K562 (cell line): ENCODE data around the gene ALDH5A1.

ENCODE experiments used
- BRF2 ChIP-seq: IDR thresholded peaks from 3 replicates; pipeline ENCODE4 v1.6.1; 2011; ENCODE audit warnings: borderline replicate concordance, mild to moderate bottlenecking; ENCODE audit not compliant: insufficient read length, insufficient read depth
- EP300 ChIP-seq: IDR thresholded peaks from 2 replicates; pipeline ENCODE4 v1.6.1; 2012; ENCODE audit warnings: low read length, improper control_type of control experiment
- MTA1 ChIP-seq: fragments of 450-650 bp; IDR thresholded peaks from 2 replicates; pipeline ENCODE4 v1.6.1; 2017; ENCODE audit warnings: borderline replicate concordance
- SAFB2 ChIP-seq: fragments of 200-400 bp; formaldehyde crosslinking; IDR thresholded peaks from 2 replicates; pipeline ENCODE4 v1.6.1; 2018; ENCODE audit warnings: borderline replicate concordance, low read length, low read depth, moderate library complexity; ENCODE audit not compliant: severe bottlenecking
- TF ChIP-seq, protein P1 (sequence below): sonication (generic); formaldehyde crosslinking; IDR thresholded peaks from 2 replicates; pipeline ENCODE4 v1.8.0; 2023; ENCODE audit warnings: missing genetic modification reagents, mild to moderate bottlenecking, borderline replicate concordance
- TF ChIP-seq, protein P2 (sequence below): sonication (generic); formaldehyde crosslinking; IDR thresholded peaks from 2 replicates; pipeline ENCODE4 v1.9.0; 2022; ENCODE audit warnings: mild to moderate bottlenecking, missing genetic modification reagents
- TF ChIP-seq, protein P3 (sequence below): sonication (generic); formaldehyde crosslinking; IDR thresholded peaks from 2 replicates; pipeline ENCODE4 v1.8.1; 2023; ENCODE audit warnings: mild to moderate bottlenecking, missing genetic modification reagents

- TF ChIP-seq, protein P1, sequence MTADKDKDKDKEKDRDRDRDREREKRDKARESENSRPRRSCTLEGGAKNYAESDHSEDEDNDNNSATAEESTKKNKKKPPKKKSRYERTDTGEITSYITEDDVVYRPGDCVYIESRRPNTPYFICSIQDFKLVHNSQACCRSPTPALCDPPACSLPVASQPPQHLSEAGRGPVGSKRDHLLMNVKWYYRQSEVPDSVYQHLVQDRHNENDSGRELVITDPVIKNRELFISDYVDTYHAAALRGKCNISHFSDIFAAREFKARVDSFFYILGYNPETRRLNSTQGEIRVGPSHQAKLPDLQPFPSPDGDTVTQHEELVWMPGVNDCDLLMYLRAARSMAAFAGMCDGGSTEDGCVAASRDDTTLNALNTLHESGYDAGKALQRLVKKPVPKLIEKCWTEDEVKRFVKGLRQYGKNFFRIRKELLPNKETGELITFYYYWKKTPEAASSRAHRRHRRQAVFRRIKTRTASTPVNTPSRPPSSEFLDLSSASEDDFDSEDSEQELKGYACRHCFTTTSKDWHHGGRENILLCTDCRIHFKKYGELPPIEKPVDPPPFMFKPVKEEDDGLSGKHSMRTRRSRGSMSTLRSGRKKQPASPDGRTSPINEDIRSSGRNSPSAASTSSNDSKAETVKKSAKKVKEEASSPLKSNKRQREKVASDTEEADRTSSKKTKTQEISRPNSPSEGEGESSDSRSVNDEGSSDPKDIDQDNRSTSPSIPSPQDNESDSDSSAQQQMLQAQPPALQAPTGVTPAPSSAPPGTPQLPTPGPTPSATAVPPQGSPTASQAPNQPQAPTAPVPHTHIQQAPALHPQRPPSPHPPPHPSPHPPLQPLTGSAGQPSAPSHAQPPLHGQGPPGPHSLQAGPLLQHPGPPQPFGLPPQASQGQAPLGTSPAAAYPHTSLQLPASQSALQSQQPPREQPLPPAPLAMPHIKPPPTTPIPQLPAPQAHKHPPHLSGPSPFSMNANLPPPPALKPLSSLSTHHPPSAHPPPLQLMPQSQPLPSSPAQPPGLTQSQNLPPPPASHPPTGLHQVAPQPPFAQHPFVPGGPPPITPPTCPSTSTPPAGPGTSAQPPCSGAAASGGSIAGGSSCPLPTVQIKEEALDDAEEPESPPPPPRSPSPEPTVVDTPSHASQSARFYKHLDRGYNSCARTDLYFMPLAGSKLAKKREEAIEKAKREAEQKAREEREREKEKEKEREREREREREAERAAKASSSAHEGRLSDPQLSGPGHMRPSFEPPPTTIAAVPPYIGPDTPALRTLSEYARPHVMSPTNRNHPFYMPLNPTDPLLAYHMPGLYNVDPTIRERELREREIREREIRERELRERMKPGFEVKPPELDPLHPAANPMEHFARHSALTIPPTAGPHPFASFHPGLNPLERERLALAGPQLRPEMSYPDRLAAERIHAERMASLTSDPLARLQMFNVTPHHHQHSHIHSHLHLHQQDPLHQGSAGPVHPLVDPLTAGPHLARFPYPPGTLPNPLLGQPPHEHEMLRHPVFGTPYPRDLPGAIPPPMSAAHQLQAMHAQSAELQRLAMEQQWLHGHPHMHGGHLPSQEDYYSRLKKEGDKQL = no peak
- TF ChIP-seq BRF2 (no peak), SAFB2 (no peak), MTA1 (no peak), EP300 (no peak)
- TF ChIP-seq, protein P2, sequence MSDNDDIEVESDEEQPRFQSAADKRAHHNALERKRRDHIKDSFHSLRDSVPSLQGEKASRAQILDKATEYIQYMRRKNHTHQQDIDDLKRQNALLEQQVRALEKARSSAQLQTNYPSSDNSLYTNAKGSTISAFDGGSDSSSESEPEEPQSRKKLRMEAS (CRISPR knock-in tag) = no peak
- TF ChIP-seq, protein P3, sequence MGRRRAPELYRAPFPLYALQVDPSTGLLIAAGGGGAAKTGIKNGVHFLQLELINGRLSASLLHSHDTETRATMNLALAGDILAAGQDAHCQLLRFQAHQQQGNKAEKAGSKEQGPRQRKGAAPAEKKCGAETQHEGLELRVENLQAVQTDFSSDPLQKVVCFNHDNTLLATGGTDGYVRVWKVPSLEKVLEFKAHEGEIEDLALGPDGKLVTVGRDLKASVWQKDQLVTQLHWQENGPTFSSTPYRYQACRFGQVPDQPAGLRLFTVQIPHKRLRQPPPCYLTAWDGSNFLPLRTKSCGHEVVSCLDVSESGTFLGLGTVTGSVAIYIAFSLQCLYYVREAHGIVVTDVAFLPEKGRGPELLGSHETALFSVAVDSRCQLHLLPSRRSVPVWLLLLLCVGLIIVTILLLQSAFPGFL (CRISPR knock-in tag) = no peak
These were observed 18.8 kb downstream of the ALDH5A1 start for GRCh38 chr6:24513602-24514001.
